Activated naive CD8-positive, alpha-beta T cell treated with anti-CD3 and anti-CD28 coated beads, Interleukin-2, amount 50 U/mL, for 16 hours (primary cell): Measurements from ENCODE around the gene PRR23B.

Source experiments
- DNase-seq: peaks from one replicate; pipeline ENCODE4 v3.0.0-alpha.2; 2020; ENCODE audit warnings: low read depth, low spot score

PRR23B gene

GRCh38 chr3:138974462-138974861 lies 46.3 kb downstream of the PRR23B start:
- no peak for DNase-seq

GRCh38 chr3:138972941-138973340 lies 47.8 kb downstream of the PRR23B start:
- DNase-seq, result no peak

GRCh38 chr3:138971766-138972320 lies 48.9 kb downstream of the PRR23B start:
- no peak for DNase-seq
